Measurements from ENCODE around the gene IGFBP1. TPM values are rescaled to one million over a fixed set of nuclear protein-coding genes. Genes with fewer than 3 reads are reported as not detected.

Gene IGFBP1
- total and polyA plus RNA-seq, 2 of the 13 experiments (the other 11 are each of a cell fraction or from before 2014, with no cell fraction given), result 5.4 to 885 TPM

DNA sequence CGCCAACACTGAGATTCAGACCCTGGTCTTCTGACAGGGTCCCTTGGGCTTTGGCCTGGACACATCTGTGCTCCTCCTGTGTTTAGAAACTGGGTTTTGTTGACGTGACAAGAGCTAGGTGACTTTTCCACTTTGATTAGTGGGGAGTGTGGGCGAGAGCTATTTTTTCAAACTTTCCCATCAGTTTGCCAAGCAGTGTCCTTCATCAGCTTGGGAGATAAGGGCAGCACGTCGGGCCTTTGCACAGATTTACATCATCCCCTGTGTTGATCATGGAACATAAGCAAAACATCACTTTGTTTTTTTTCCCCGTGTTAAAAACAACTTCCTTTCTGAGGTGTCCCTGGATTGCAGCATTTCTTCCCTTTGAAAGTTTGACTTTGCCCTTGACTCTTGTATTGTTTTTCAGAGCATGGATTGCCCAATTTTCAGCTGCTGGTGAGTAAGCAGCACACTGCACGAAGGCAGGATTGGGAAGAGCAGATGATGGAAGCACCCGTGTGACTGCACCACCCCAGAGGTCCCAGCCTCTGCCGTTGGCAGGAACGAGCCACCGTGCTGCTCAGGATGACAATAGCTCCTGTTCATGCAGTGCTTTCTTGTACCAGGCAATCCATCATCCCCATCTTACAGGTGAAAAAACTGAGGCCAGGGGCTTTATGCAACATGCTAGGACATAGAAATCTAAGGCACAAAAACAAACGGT, 6.4 kb upstream of the IGFBP1 start (continued):
- TF ChIP-seq, protein P1, sequence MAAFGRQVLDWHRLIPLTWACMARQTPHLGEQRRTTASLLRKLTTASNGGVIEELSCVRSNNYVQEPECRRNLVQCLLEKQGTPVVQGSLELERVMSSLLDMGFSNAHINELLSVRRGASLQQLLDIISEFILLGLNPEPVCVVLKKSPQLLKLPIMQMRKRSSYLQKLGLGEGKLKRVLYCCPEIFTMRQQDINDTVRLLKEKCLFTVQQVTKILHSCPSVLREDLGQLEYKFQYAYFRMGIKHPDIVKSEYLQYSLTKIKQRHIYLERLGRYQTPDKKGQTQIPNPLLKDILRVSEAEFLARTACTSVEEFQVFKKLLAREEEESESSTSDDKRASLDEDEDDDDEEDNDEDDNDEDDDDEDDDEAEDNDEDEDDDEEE (CRISPR knock-in tag; IDR thresholded peaks at IDR 0.05), result no peak; the same call in 1 of the 2 replicates
- TF ChIP-seq FOXM1 (CRISPR knock-in tag; IDR thresholded peaks at IDR 0.05), result no peak
- TF ChIP-seq CREB1 (IDR thresholded peaks at IDR 0.05), result peak; percentile 62
- TF ChIP-seq CREB1 (CRISPR knock-in tag; IDR thresholded peaks at IDR 0.05), result no peak
- peak; percentile 20; the same call in 1 of the 2 replicates for TF ChIP-seq ZNF143 (CRISPR knock-in tag; IDR thresholded peaks at IDR 0.05)
- TF ChIP-seq NR3C1 (CRISPR knock-in tag; IDR thresholded peaks at IDR 0.05), result no peak
- TF ChIP-seq, protein P2, sequence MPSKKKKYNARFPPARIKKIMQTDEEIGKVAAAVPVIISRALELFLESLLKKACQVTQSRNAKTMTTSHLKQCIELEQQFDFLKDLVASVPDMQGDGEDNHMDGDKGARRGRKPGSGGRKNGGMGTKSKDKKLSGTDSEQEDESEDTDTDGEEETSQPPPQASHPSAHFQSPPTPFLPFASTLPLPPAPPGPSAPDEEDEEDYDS (CRISPR knock-in tag; IDR thresholded peaks at IDR 0.05), result peak; percentile 88
- TF ChIP-seq HES4 (CRISPR knock-in tag; IDR thresholded peaks at IDR 0.05; ENCODE audit: borderline replicate concordance), result no peak
- TF ChIP-seq ZNF501 (CRISPR knock-in tag; IDR thresholded peaks at IDR 0.05), result peak; percentile 90
- peak; percentile 100 for TF ChIP-seq GATA4 (IDR thresholded peaks at IDR 0.05; ENCODE audit: borderline replicate concordance, low read depth)
- TF ChIP-seq ZSCAN20 (CRISPR knock-in tag; IDR thresholded peaks at IDR 0.05; ENCODE audit: borderline replicate concordance), result no peak
- peak; percentile 85; the same call in 1 of the 2 replicates for TF ChIP-seq SMYD3 (CRISPR knock-in tag; IDR thresholded peaks at IDR 0.05)
- TF ChIP-seq, protein P3, sequence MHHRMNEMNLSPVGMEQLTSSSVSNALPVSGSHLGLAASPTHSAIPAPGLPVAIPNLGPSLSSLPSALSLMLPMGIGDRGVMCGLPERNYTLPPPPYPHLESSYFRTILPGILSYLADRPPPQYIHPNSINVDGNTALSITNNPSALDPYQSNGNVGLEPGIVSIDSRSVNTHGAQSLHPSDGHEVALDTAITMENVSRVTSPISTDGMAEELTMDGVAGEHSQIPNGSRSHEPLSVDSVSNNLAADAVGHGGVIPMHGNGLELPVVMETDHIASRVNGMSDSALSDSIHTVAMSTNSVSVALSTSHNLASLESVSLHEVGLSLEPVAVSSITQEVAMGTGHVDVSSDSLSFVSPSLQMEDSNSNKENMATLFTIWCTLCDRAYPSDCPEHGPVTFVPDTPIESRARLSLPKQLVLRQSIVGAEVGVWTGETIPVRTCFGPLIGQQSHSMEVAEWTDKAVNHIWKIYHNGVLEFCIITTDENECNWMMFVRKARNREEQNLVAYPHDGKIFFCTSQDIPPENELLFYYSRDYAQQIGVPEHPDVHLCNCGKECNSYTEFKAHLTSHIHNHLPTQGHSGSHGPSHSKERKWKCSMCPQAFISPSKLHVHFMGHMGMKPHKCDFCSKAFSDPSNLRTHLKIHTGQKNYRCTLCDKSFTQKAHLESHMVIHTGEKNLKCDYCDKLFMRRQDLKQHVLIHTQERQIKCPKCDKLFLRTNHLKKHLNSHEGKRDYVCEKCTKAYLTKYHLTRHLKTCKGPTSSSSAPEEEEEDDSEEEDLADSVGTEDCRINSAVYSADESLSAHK (CRISPR knock-in tag; IDR thresholded peaks at IDR 0.05; ENCODE audit: borderline replicate concordance), result no peak
- TF ChIP-seq ZNF644 (CRISPR knock-in tag; IDR thresholded peaks at IDR 0.05; ENCODE audit: low read depth), result 0 out of 2 replicates have a peak, but pooled peaks have one; percentile 6
- TF ChIP-seq, protein P4, sequence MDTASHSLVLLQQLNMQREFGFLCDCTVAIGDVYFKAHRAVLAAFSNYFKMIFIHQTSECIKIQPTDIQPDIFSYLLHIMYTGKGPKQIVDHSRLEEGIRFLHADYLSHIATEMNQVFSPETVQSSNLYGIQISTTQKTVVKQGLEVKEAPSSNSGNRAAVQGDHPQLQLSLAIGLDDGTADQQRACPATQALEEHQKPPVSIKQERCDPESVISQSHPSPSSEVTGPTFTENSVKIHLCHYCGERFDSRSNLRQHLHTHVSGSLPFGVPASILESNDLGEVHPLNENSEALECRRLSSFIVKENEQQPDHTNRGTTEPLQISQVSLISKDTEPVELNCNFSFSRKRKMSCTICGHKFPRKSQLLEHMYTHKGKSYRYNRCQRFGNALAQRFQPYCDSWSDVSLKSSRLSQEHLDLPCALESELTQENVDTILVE (CRISPR knock-in tag; IDR thresholded peaks at IDR 0.05), result peak; percentile 91
- no peak for TF ChIP-seq DNMT1 (CRISPR knock-in tag; IDR thresholded peaks at IDR 0.05)
- 0 out of 2 replicates have a peak, but pooled peaks have one; percentile 80 for TF ChIP-seq ZNF841 (CRISPR knock-in tag; IDR thresholded peaks at IDR 0.05; ENCODE audit: borderline replicate concordance)
- peak; percentile 65 for TF ChIP-seq RFX3 (CRISPR knock-in tag; IDR thresholded peaks at IDR 0.05)
- peak; percentile 73; the same call in 1 of the 2 replicates for TF ChIP-seq HIVEP1 (CRISPR knock-in tag; IDR thresholded peaks at IDR 0.05)
- TF ChIP-seq ZNF354B (CRISPR knock-in tag; IDR thresholded peaks at IDR 0.05), result 0 out of 2 replicates have a peak, but pooled peaks have one; percentile 53
- no peak for TF ChIP-seq ZNF33A (CRISPR knock-in tag; IDR thresholded peaks at IDR 0.05; ENCODE audit: borderline replicate concordance)
- TF ChIP-seq, protein P5, sequence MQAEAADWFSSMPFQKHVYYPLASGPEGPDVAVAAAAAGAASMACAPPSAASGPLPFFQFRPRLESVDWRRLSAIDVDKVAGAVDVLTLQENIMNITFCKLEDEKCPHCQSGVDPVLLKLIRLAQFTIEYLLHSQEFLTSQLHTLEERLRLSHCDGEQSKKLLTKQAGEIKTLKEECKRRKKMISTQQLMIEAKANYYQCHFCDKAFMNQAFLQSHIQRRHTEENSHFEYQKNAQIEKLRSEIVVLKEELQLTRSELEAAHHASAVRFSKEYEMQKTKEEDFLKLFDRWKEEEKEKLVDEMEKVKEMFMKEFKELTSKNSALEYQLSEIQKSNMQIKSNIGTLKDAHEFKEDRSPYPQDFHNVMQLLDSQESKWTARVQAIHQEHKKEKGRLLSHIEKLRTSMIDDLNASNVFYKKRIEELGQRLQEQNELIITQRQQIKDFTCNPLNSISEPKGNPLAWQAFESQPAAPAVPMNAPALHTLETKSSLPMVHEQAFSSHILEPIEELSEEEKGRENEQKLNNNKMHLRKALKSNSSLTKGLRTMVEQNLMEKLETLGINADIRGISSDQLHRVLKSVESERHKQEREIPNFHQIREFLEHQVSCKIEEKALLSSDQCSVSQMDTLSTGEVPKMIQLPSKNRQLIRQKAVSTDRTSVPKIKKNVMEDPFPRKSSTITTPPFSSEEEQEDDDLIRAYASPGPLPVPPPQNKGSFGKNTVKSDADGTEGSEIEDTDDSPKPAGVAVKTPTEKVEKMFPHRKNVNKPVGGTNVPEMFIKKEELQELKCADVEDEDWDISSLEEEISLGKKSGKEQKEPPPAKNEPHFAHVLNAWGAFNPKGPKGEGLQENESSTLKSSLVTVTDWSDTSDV (CRISPR knock-in tag; IDR thresholded peaks at IDR 0.05), result no peak
- peak; percentile 95 for TF ChIP-seq MEIS1 (CRISPR knock-in tag; IDR thresholded peaks at IDR 0.05; ENCODE audit: borderline replicate concordance)

All from HepG2 (cell line).